RWPE1 (cell line): ENCODE data around the gene ADCK1.

Source experiments
- CTCF ChIA-PET: fragments of 350-600 bp; sonication (Branson Sonifier 250); formaldehyde crosslinking; extraction: SDS; loops from one replicate; lab custom pipeline; 2021; lab: Yijun Ruan, JAX
- POLR2A ChIA-PET: fragments of 400-600 bp; formaldehyde crosslinking; extraction: SDS; loops from one replicate; lab custom pipeline; 2020; ENCODE audit warnings: antibody characterized with exemption; ENCODE audit not compliant: low non-redundant PET; lab: Yijun Ruan, JAX
- DNase-seq: peaks from one replicate; pipeline ENCODE4 v3.0.0; 2012; ENCODE audit warnings: low spot score
- H3K27ac ChIP-seq: fragments of 450-650 bp; 2 replicates; pipeline ENCODE4 v1.5.1; 2017
- CTCF ChIP-seq: fragments of 450-650 bp; conservative IDR thresholded peaks from 2 replicates; pipeline ENCODE4 v1.5.1; 2017; ENCODE audit warnings: low read depth, mild to moderate bottlenecking

Gene ADCK1

GRCh38 chr14:77823378-77823777, 23.5 kb downstream of the ADCK1 start:
- H3K27ac ChIP-seq: no peak overlapping the region
- ChIA-PET POLR2A (no interaction called here), CTCF (no interaction called here)
- DNase-seq: no peak
- no peak for TF ChIP-seq CTCF

- CTCF ChIA-PET: interaction anchor here (0.6 kb wide), 1 partner anchor 9 kb away, joined by 3 read pairs; no protein-coding TSS in a partner anchor
- H3K27ac ChIP-seq: no peak overlapping the region
- no peak for DNase-seq
- POLR2A ChIA-PET: no interaction called here
- TF ChIP-seq CTCF: no peak
Observed at GRCh38 chr14:77825895-77826519, 26.1 kb downstream of the ADCK1 start.

- TF ChIP-seq CTCF: no peak
- CTCF ChIA-PET: no interaction called here
- POLR2A ChIA-PET: no interaction called here
- peak; percentile 57 for DNase-seq
- no peak overlapping the region for H3K27ac ChIP-seq
Observed at GRCh38 chr14:77830692-77831091, 30.8 kb downstream of the ADCK1 start.

- no peak for DNase-seq
- CTCF ChIA-PET: interaction anchor here (0.6 to 1.8 kb wide), 2 partner anchors 15 to 279 kb away, joined by 3 to 8 read pairs; no protein-coding TSS in a partner anchor
- POLR2A ChIA-PET: interaction anchor here (0.5 kb wide), 1 partner anchor 619 kb away, joined by 4 read pairs; no protein-coding TSS in a partner anchor
Observed at GRCh38 chr14:77832297-77832696, 32.4 kb downstream of the ADCK1 start.

GRCh38 chr14:77837926-77838325, 38.0 kb downstream of the ADCK1 start:
- TF ChIP-seq CTCF: no peak
- no peak overlapping the region for H3K27ac ChIP-seq
- no peak for DNase-seq
- POLR2A ChIA-PET: no interaction called here
- CTCF ChIA-PET: no interaction called here

More at GRCh38 chr14:77832297-77832696, 32.4 kb downstream of the ADCK1 start:
- H3K27ac ChIP-seq: no peak overlapping the region
- TF ChIP-seq CTCF: no peak

- H3K27ac ChIP-seq: no peak overlapping the region
- DNase-seq: no peak
- ChIA-PET CTCF (interaction anchor here (0.6 kb wide), 1 partner anchor 424 kb away, joined by 3 read pairs; no protein-coding TSS in a partner anchor), POLR2A (no interaction called here)
- no peak for TF ChIP-seq CTCF
Observed at GRCh38 chr14:77838831-77839511, 39.1 kb downstream of the ADCK1 start.
